Naive thymus-derived CD4-positive, alpha-beta T cell (primary cell): ENCODE measurements around the gene MYZAP. TPM values are rescaled to one million over a fixed set of nuclear protein-coding genes. Genes with fewer than 3 reads are reported as not detected.

ENCODE experiments used
- ATAC-seq: fragments of 150-1000 bp; cut with Tn5 transposase; 2 replicates; pipeline ENCODE4 v1.10.0; 2021; ENCODE audit warnings: mild to moderate bottlenecking, moderate library complexity
- CTCF ChIA-PET: fragments of 350-600 bp; sonication (Branson Sonifier 250); formaldehyde crosslinking; loops from one replicate; lab custom pipeline; 2021; ENCODE audit warnings: antibody characterized with exemption; lab: Charles Lee
- POLR2A ChIA-PET: fragments of 350-600 bp; sonication (Branson Sonifier 250); formaldehyde crosslinking; loops from one replicate; lab custom pipeline; 2021; ENCODE audit warnings: antibody characterized with exemption, inconsistent platforms; lab: Charles Lee
- DNase-seq, 9 donors: peaks; one replicate each; pipeline versions ENCODE4 v3.0.0 to v3.0.0-alpha.2; 2020 to 2022; ENCODE audit warnings: mixed read lengths in 1 of 9
- H3K27ac ChIP-seq: one replicate; pipeline ENCODE4 v1.7.0; 2013; ENCODE audit warnings: mild to moderate bottlenecking, low read depth, low read length, moderate library complexity
- H3K27me3 ChIP-seq, 2 donors: one replicate each; pipeline ENCODE4 v1.7.0; 2013; ENCODE audit warnings: low read length in 2 of 2, mild to moderate bottlenecking in 2 of 2, moderate library complexity in 2 of 2; ENCODE audit not compliant: control insufficient read depth in 2 of 2, insufficient read depth in 2 of 2
- H3K36me3 ChIP-seq, 3 experiments: 1 replicate in 2 of 3; 2 replicates in 1 of 3; pipeline ENCODE4 v1.7.0; 2013; ENCODE audit warnings: low read length in 3 of 3, mild to moderate bottlenecking in 3 of 3, moderate library complexity in 1 of 3; ENCODE audit not compliant: insufficient read depth in 3 of 3, control insufficient read depth in 2 of 3
- H3K4me1 ChIP-seq, 2 donors: one replicate each; pipeline ENCODE4 v1.7.0; 2013; ENCODE audit warnings: low read length in 2 of 2, mild to moderate bottlenecking in 2 of 2, moderate library complexity in 1 of 2; ENCODE audit not compliant: control insufficient read depth in 2 of 2, insufficient read depth in 2 of 2
- H3K4me3 ChIP-seq: 2 replicates; pipeline ENCODE4 v1.7.0; 2013; ENCODE audit warnings: mild to moderate bottlenecking, low read length
- H3K9me3 ChIP-seq, 3 experiments: 1 replicate in 2 of 3; 2 replicates in 1 of 3; pipeline ENCODE4 v1.7.0; 2013; ENCODE audit warnings: low read length in 3 of 3; ENCODE audit not compliant: control insufficient read depth in 2 of 3
- H3K27ac Mint-ChIP-seq, 9 donors: one replicate each; pipeline ENCODE4 v1.8.0; 2020 to 2022; ENCODE audit warnings: mixed read lengths in 9 of 9, mild to moderate bottlenecking in 8 of 9, moderate library complexity in 5 of 9, inconsistent platforms in 2 of 9
- H3K27me3 Mint-ChIP-seq, 5 donors: one replicate each; pipeline ENCODE4 v1.8.0; 2021 to 2022; ENCODE audit warnings: mixed read lengths in 5 of 5, mild to moderate bottlenecking in 1 of 5
- H3K36me3 Mint-ChIP-seq, 5 donors: one replicate each; pipeline ENCODE4 v1.8.0; 2020 to 2022; ENCODE audit warnings: mixed read lengths in 5 of 5, mild to moderate bottlenecking in 3 of 5, inconsistent platforms in 1 of 5
- H3K4me1 Mint-ChIP-seq, 7 donors: one replicate each; pipeline ENCODE4 v1.8.0; 2020 to 2022; ENCODE audit warnings: mixed read lengths in 7 of 7, mild to moderate bottlenecking in 3 of 7, inconsistent platforms in 1 of 7
- H3K4me3 Mint-ChIP-seq, 10 donors: one replicate each; pipeline ENCODE4 v1.8.0; 2020 to 2022; ENCODE audit warnings: mild to moderate bottlenecking in 10 of 10, mixed read lengths in 10 of 10, moderate library complexity in 6 of 10, inconsistent platforms in 2 of 10
- H3K9me3 Mint-ChIP-seq, 11 donors: one replicate each; pipeline ENCODE4 v1.8.0; 2020 to 2022; ENCODE audit warnings: mixed read lengths in 11 of 11, mild to moderate bottlenecking in 4 of 11, inconsistent platforms in 1 of 11, moderate library complexity in 1 of 11
- intact Hi-C, 2 donors: fragments of 100-400 bp; cut with micrococcal nuclease; formaldehyde crosslinking; loops; one replicate each; pipeline ENCODE4 v1.15.1; 2023
- polyA plus RNA-seq, 2 donors: library from polyadenylated mRNA; unstranded; fragments of 300-500 nt; fragmentation: Illumina TruSeq; gene quantifications; one replicate each; pipeline ENCODE4 v1.2.3, GENCODE V29; 2021
- total RNA-seq, 6 experiments: library from RNA in 5 of 6; stranded (reverse) in 5 of 6; gene quantifications; 1 replicate in 5 of 6; 2 replicates in 1 of 6; pipeline ENCODE4 v1.2.3 and lab custom pipeline; 2021 to 2026

The MYZAP gene
- total and polyA plus RNA-seq, 7 experiments from 2014 or later: 1.1 to 9.7 (median 2.2) TPM; not detected in 1

- POLR2A ChIA-PET: interaction anchor here (0.6 kb wide), 1 partner anchor 57 kb away, joined by 3 read pairs; no protein-coding TSS in a partner anchor
- Mint-ChIP-seq H3K27ac (no peak overlapping the region), H3K4me1 (peaks cover 0 to 13% (median 0%) of the 10 kb centered on the region in 7 donors), H3K4me3 (no peak overlapping the region), H3K27me3 (peaks cover 0 to 13% (median 0%) of the 10 kb centered on the region in 5 donors), H3K36me3 (peaks cover 0 to 9% (median 0%) of the 10 kb centered on the region in 5 donors), H3K9me3 (no peaks in the 10 kb centered on the region)
- Histone ChIP-seq H3K4me1 (no peaks in the 10 kb centered on the region), H3K36me3 (no peaks in the 10 kb centered on the region), H3K4me3 (no peak overlapping the region), H3K27ac (no peak overlapping the region), H3K27me3 (no peaks in the 10 kb centered on the region), H3K9me3 (no peaks in the 10 kb centered on the region)
- intact Hi-C loops: no loop called here
- DNase-seq (no peak), ATAC-seq (no peak)
- CTCF ChIA-PET: no interaction called here
Measured at GRCh38 chr15:57649138-57649537, 57.4 kb downstream of the MYZAP start.

DNA sequence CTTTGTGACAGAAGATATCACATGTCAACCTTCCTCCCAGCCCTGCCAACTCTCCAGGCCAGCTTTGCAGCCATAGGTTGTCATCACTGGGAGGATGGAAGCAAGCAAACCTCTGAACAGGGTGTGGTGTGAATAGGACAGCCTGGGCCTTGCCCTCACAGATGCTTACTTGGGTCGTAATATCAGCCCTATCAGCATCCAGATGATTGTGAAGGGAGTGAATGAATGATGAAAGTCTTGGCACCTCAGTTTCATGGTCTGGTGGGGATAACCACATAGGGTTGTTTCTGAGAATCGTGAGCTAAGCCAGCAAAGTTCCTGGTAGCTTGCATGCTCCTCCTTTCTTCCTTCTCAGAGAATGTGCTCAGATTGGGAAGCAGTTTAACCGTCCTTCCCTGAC lies 59.7 kb downstream of the MYZAP start:
- ATAC-seq: no peak
- CTCF ChIA-PET: interaction anchor here (1.4 kb wide), 1 partner anchor 9 kb away, joined by 4 read pairs; no protein-coding TSS in a partner anchor

DNA sequence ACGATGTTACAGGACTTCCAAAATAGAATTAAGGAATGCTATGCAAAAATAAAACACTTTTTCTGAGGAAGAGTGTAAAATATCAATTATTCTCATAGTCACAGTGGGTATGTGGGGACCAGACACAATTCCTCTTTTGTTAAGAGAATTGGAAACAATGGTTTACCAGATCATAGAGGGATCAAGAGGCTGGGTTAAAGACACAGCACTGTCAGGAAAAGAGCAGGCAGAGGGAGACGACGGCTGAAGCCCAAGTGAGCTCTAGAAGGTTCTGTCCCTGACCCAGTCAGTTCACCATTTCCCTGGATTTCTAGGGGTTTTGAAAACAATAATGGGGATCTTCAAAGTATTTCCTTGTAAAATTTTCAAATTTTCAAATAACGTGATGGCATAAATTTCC lies 60.8 kb downstream of the MYZAP start:
- H3K4me1 Mint-ChIP-seq: peaks cover 0 to 13% (median 0%) of the 10 kb centered on the region in 7 donors
- no peak overlapping the region for H3K4me3 Mint-ChIP-seq
- H3K9me3 ChIP-seq: no peaks in the 10 kb centered on the region
- intact Hi-C loops: no loop called here
- no peaks in the 10 kb centered on the region for H3K9me3 Mint-ChIP-seq
- H3K27me3 Mint-ChIP-seq: peaks cover 0 to 8% (median 0%) of the 10 kb centered on the region in 5 donors
- H3K27ac Mint-ChIP-seq: no peak overlapping the region
- H3K27ac ChIP-seq: no peak overlapping the region
- DNase-seq (no peak), ATAC-seq (no peak)
- H3K36me3 Mint-ChIP-seq: peaks cover 0 to 4% (median 0%) of the 10 kb centered on the region in 5 donors
- H3K4me1 ChIP-seq: no peaks in the 10 kb centered on the region
- ChIA-PET CTCF (interaction anchor here (1.1 to 1.4 kb wide), 2 partner anchors 10 to 92 kb away, joined by 3 to 4 read pairs; no protein-coding TSS in a partner anchor), POLR2A (no interaction called here)
- no peak overlapping the region for H3K4me3 ChIP-seq
- H3K36me3 ChIP-seq: no peaks in the 10 kb centered on the region
- H3K27me3 ChIP-seq: no peaks in the 10 kb centered on the region

More for the DNA sequence above, 59.7 kb downstream of the MYZAP start:
- H3K9me3 Mint-ChIP-seq: no peaks in the 10 kb centered on the region
- Histone ChIP-seq H3K4me3 (no peak overlapping the region), H3K36me3 (no peaks in the 10 kb centered on the region), H3K27me3 (no peaks in the 10 kb centered on the region), H3K4me1 (no peaks in the 10 kb centered on the region), H3K27ac (no peak overlapping the region), H3K9me3 (no peaks in the 10 kb centered on the region)
- peaks cover 0 to 8% (median 0%) of the 10 kb centered on the region in 5 donors for H3K36me3 Mint-ChIP-seq
- H3K4me1 Mint-ChIP-seq: peaks cover 0 to 13% (median 0%) of the 10 kb centered on the region in 7 donors
- no peak overlapping the region for H3K4me3 Mint-ChIP-seq
- POLR2A ChIA-PET: no interaction called here
- peaks cover 0 to 8% (median 0%) of the 10 kb centered on the region in 5 donors for H3K27me3 Mint-ChIP-seq
- no peak overlapping the region for H3K27ac Mint-ChIP-seq
- intact Hi-C loops: no loop called here
- DNase-seq: no peak

DNA sequence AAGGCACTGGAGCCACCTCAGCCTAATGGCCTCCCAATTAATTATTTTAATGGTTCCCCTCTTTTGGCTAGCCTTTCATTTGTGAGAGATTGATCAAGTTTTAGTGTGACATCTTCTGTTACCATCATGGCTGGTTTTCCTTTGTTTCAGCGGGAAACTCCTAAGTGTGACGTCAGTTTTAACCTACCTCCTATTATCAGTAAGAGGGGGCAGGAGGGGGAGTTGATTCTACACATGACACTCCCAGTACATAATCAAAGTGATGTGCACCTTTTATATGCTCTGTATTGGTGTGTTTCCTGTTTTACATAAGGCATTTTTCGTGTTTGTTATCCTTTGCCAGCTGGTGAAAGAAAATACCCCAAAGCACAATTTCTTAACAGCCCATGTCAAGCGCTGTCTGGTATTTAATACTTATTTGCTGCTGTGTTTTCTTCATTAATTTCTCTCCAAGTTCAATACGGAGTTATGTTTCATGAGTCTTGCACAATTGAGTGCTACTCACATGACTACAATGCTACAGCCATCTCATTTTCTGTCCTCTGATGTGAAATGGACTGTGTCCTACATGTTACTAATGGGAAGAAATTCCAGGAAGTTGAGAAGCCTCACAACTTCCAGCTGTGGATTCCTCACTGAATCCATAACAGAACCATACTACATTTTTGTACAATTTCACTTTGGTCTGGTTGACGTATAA lies 62.6 kb downstream of the MYZAP start:
- peaks cover 0 to 13% (median 0%) of the 10 kb centered on the region in 7 donors for H3K4me1 Mint-ChIP-seq
- Histone ChIP-seq H3K27ac (no peak overlapping the region), H3K36me3 (no peaks in the 10 kb centered on the region), H3K27me3 (no peaks in the 10 kb centered on the region), H3K4me1 (no peaks in the 10 kb centered on the region), H3K9me3 (no peaks in the 10 kb centered on the region), H3K4me3 (no peak overlapping the region)
- DNase-seq: no peak
- ATAC-seq: no peak
- intact Hi-C loops: no loop called here
- ChIA-PET CTCF (interaction anchor here (2.1 kb wide), 1 partner anchor 92 kb away, joined by 7 read pairs; no protein-coding TSS in a partner anchor), POLR2A (no interaction called here)
- peaks cover 0 to 15% (median 0%) of the 10 kb centered on the region in 5 donors for H3K27me3 Mint-ChIP-seq
- no peaks in the 10 kb centered on the region for H3K9me3 Mint-ChIP-seq
- H3K4me3 Mint-ChIP-seq: no peak overlapping the region
- H3K27ac Mint-ChIP-seq: no peak overlapping the region
- H3K36me3 Mint-ChIP-seq: peaks cover 0 to 4% (median 0%) of the 10 kb centered on the region in 5 donors

- no peaks in the 10 kb centered on the region for H3K4me1 ChIP-seq
- Mint-ChIP-seq H3K4me1 (peaks cover 0 to 13% (median 0%) of the 10 kb centered on the region in 7 donors), H3K36me3 (peaks cover 0 to 3% (median 0%) of the 10 kb centered on the region in 5 donors), H3K27me3 (peaks cover 0 to 13% (median 0%) of the 10 kb centered on the region in 5 donors), H3K4me3 (no peak overlapping the region), H3K9me3 (no peaks in the 10 kb centered on the region), H3K27ac (no peak overlapping the region)
- H3K27me3 ChIP-seq: no peaks in the 10 kb centered on the region
- no peak for ATAC-seq
- no peaks in the 10 kb centered on the region for H3K9me3 ChIP-seq
- no peaks in the 10 kb centered on the region for H3K36me3 ChIP-seq
- no peak overlapping the region for H3K27ac ChIP-seq
- ChIA-PET CTCF (interaction anchor here (0.9 to 2.1 kb wide), 4 partner anchors 11 to 95 kb away, joined by 3 to 7 read pairs (median 4); no protein-coding TSS in a partner anchor), POLR2A (no interaction called here)
- H3K4me3 ChIP-seq: no peak overlapping the region
- intact Hi-C loops: loop anchor here in 1 of 2 donors (1.0 kb wide), 1 partner anchor 94 kb away; no protein-coding TSS in a partner anchor
- DNase-seq: no peak
Measured at GRCh38 chr15:57655053-57655452, 63.3 kb downstream of the MYZAP start.

GRCh38 chr15:57655809-57656208 lies 64.1 kb downstream of the MYZAP start:
- Mint-ChIP-seq H3K4me1 (peaks cover 0 to 10% (median 0%) of the 10 kb centered on the region in 7 donors), H3K27ac (no peak overlapping the region), H3K9me3 (no peaks in the 10 kb centered on the region), H3K36me3 (peaks cover 0 to 3% (median 0%) of the 10 kb centered on the region in 5 donors), H3K27me3 (peaks cover 0 to 14% (median 0%) of the 10 kb centered on the region in 5 donors), H3K4me3 (no peak overlapping the region)
- no peak for ATAC-seq
- no peak for DNase-seq
- Histone ChIP-seq H3K27ac (no peak overlapping the region), H3K4me1 (no peaks in the 10 kb centered on the region), H3K4me3 (no peak overlapping the region), H3K36me3 (no peaks in the 10 kb centered on the region), H3K27me3 (no peaks in the 10 kb centered on the region), H3K9me3 (no peaks in the 10 kb centered on the region)
- ChIA-PET CTCF (interaction anchor here (0.9 to 2.1 kb wide), 5 partner anchors 12 to 96 kb away, joined by 3 to 7 read pairs (median 4); no protein-coding TSS in a partner anchor), POLR2A (no interaction called here)
- intact Hi-C loops: loop anchor here in 1 of 2 donors (1.0 kb wide), 1 partner anchor 95 kb away; no protein-coding TSS in a partner anchor
